IMR-90 (cell line): ENCODE measurements around the gene CLSTN3.

Experiments
- BHLHE40 ChIP-seq: fragments of 150-350 bp; IDR thresholded peaks from 2 replicates; pipeline ENCODE4 v1.6.1; 2016; ENCODE audit warnings: mild to moderate bottlenecking, low read depth, low read length
- CEBPB ChIP-seq: IDR thresholded peaks from 2 replicates; pipeline ENCODE4 v1.6.1; 2012; ENCODE audit warnings: low read depth, low read length, improper control_type of control experiment
- CHD1 ChIP-seq: IDR thresholded peaks from 2 replicates; pipeline ENCODE4 v1.6.1; 2012; ENCODE audit warnings: low read depth, low read length, improper control_type of control experiment
- CTCF ChIP-seq: conservative IDR thresholded peaks from 2 replicates; pipeline ENCODE4 v1.5.1; 2012; ENCODE audit warnings: mild to moderate bottlenecking, low read depth, low read length, improper control_type of control experiment
- ELK1 ChIP-seq: fragments of 150-350 bp; IDR thresholded peaks from 2 replicates; pipeline ENCODE4 v1.6.1; 2016; ENCODE audit warnings: low read depth, mild to moderate bottlenecking, low read length, moderate library complexity, borderline replicate concordance
- FOS ChIP-seq: fragments of 150-350 bp; IDR thresholded peaks from 2 replicates; pipeline ENCODE4 v1.6.1; 2016; ENCODE audit warnings: low read depth, low read length
- MXI1 ChIP-seq: IDR thresholded peaks from 2 replicates; pipeline ENCODE4 v1.6.1; 2012; ENCODE audit warnings: low read depth, mild to moderate bottlenecking, low read length, moderate library complexity, borderline replicate concordance
- POLR2A ChIP-seq: IDR thresholded peaks from 2 replicates; pipeline ENCODE4 v1.6.1; 2012; ENCODE audit warnings: mild to moderate bottlenecking, low read depth, low read length
- RAD21 ChIP-seq: IDR thresholded peaks from 2 replicates; pipeline ENCODE4 v1.6.1; 2012; ENCODE audit warnings: low read length, improper control_type of control experiment
- RCOR1 ChIP-seq: IDR thresholded peaks from 2 replicates; pipeline ENCODE4 v1.6.1; 2012; ENCODE audit warnings: mild to moderate bottlenecking, low read length, improper control_type of control experiment; ENCODE audit not compliant: insufficient replicate concordance
- RFX5 ChIP-seq: IDR thresholded peaks from 2 replicates; pipeline ENCODE4 v1.8.0; 2012; ENCODE audit warnings: low read depth, mild to moderate bottlenecking, low read length, moderate library complexity
- SMC3 ChIP-seq: fragments of 150-350 bp; IDR thresholded peaks from 2 replicates; pipeline ENCODE4 v1.6.1; 2016; ENCODE audit warnings: low read depth, mild to moderate bottlenecking, antibody characterized with exemption, low read length, moderate library complexity
- USF2 ChIP-seq: fragments of 150-350 bp; IDR thresholded peaks from 2 replicates; pipeline ENCODE4 v1.6.1; 2017; ENCODE audit warnings: mild to moderate bottlenecking, antibody characterized with exemption, low read length, low read depth

DNA sequence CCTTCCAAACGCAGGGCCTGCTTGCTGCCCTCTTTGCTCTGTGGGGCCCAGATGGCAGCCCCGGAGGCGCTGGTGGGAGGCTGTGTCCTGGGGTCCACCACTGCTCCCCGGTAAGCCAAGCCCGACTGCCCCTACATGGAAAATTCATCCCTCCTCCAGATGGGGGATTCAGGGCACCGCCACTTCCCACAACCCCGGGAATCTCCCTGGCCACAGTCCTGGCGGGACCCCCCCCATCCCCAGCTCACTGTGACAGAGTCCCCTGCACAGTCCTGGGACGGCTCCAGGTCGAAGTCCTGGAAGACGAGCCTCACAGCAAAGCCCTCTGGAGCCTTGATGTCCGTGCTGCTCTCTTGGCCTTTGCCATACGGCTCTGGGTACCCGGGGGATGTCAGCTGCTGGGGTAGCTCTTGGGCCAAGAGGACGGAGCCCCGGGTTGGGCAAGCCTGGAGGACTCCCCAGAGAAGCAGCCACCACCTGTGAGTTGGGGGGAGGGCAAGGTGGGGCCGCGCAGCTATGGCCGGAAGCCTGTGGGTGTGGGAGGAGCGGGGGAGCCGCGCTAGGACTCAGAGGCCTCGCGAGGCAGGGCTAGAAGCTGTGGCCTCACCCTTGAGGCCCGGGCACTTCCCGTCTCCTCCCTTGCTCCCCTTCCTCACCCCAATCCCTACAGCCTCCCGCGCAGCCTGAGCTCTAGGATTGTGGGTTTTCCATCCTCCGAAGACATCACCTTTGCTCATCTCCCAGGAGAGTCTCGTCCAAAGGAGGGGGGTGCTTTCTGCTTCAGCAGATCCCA is 22.0 kb upstream of the CLSTN3 start:
- TF ChIP-seq POLR2A (peak; percentile 60; the same call in 1 of the 2 replicates), CTCF (no peak), ELK1 (no peak), SMC3 (no peak), USF2 (no peak), BHLHE40 (no peak), CEBPB (no peak), RFX5 (no peak), RCOR1 (no peak), MXI1 (no peak), CHD1 (no peak), FOS (no peak), RAD21 (no peak)
